Colonic mucosa (tissue), 4 donors: ENCODE data around the gene DROSHA. TPM values are rescaled to one million over a fixed set of nuclear protein-coding genes. Genes with fewer than 3 reads are reported as not detected.

ENCODE experiments used
- DNase-seq: peaks from one replicate; pipeline ENCODE4 v3.0.0-alpha.2; 2020
- H3K27ac ChIP-seq: fragments of 200-600 bp; one replicate; pipeline ENCODE4 v1.8.0; 2021
- H3K27me3 ChIP-seq: fragments of 200-600 bp; one replicate; pipeline ENCODE4 v1.8.0; 2021
- H3K36me3 ChIP-seq: fragments of 200-600 bp; one replicate; pipeline ENCODE4 v1.8.0; 2021
- H3K4me1 ChIP-seq: fragments of 200-600 bp; one replicate; pipeline ENCODE4 v1.8.0; 2021; ENCODE audit warnings: mild to moderate bottlenecking
- H3K4me3 ChIP-seq: fragments of 200-600 bp; one replicate; pipeline ENCODE4 v1.8.0; 2021
- H3K9ac ChIP-seq, 2 donors: one replicate each; pipeline ENCODE4 v1.7.0; 2013; ENCODE audit warnings: control low read depth in 2 of 2, low read depth in 2 of 2, low read length in 2 of 2
- H3K9me3 ChIP-seq: fragments of 200-600 bp; one replicate; pipeline ENCODE4 v1.8.0; 2021
- CTCF ChIP-seq: fragments of 200-600 bp; IDR thresholded peaks from one replicate; pipeline ENCODE4 v1.8.0; 2022; ENCODE audit warnings: antibody characterized with exemption, mild to moderate bottlenecking
- intact Hi-C: fragments of 100-400 bp; cut with DNase I; formaldehyde crosslinking; loops from one replicate; pipeline ENCODE4 v1.14.1; 2022
- total RNA-seq, 2 donors: library from RNA; stranded (reverse); fragmentation: NEBNext Ultra II Directional in 1 of 2; extraction: Animal tissue kit (Norgen Biotek cat#: 25700) in 1 of 2; gene quantifications; one replicate each; pipeline ENCODE4 v1.2.1, GENCODE V29; 2021
- donor health status: healthy.
- donor health status: DM: no; HTN: no; CAD: no.
- donor health status: DM: no; HTN: no; CAD: no.

Gene DROSHA
- total RNA-seq, result 10 to 100 TPM; 49.2 to 61.6 TPM

GRCh38 chr5:31531888-31532547 is at the start of gene DROSHA, which contains the start of gene C5orf22:
TSS of gene DROSHA (minus strand) at chr5:31532093. CDS start at chr5:31529059, 3,034 bp downstream.
TSS of gene C5orf22 (plus strand) at chr5:31532301. CDS start at chr5:31532393, 92 bp downstream.
- Histone ChIP-seq H3K4me1 (peaks cover 5% of the 10 kb centered on the region), H3K27me3 (no peaks in the 10 kb centered on the region), H3K9me3 (no peaks in the 10 kb centered on the region), H3K36me3 (peaks cover 9% of the 10 kb centered on the region), H3K9ac (peak within 1 kb of the TSS; percentile 72 to 83), H3K4me3 (peak within 1 kb of the TSS; percentile 67), H3K27ac (peak within 1 kb of the TSS; percentile 81)
- no peak for TF ChIP-seq CTCF
- DNase-seq, result peak; percentile 96
- intact Hi-C loops, result no loop called here

DNA sequence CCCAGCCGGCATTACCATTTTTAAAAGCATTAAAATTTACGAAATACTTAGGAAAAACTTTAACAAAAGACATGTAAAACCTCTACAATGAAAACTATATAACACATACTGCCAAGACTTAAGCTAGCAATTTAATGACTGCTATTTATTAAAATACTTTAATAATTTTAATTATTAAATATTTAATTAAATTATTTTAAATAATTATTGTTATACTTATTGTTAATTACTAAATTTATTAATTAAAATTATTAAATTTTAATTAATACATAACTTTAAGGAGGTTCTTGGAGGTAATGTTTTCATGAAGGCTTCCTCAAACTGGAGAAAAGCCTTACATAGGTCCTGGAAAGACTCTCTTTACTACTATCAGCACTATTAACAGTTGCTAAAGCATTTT is 47.7 kb upstream of the DROSHA start:
- H3K4me3 ChIP-seq, result no peak overlapping the region
- no peak for DNase-seq
- no peak overlapping the region for H3K9ac ChIP-seq
- H3K27me3 ChIP-seq, result no peaks in the 10 kb centered on the region
- no peaks in the 10 kb centered on the region for H3K36me3 ChIP-seq
- no peaks in the 10 kb centered on the region for H3K4me1 ChIP-seq
- no peak overlapping the region for H3K27ac ChIP-seq
- H3K9me3 ChIP-seq, result no peaks in the 10 kb centered on the region
- TF ChIP-seq CTCF, result no peak
- intact Hi-C loops, result no loop called here

DNA sequence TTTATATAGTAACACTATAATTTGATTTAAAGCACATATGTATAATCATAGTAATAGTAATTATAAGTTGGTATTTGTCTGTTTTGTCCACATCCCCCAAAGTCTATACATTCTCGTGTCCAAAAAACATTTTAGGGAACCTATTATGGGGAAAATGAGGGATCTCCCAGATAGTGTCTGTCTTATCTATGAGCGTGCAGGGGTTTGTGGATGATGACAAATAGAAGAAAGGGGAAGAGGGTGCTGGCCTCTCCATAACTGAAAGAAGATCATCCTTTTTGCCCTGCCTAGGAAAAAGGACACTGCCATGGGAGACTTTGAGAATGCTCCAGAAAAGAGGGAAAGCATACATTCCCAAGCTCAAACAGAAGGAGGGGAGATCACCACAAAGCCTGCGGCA is 45.5 kb upstream of the DROSHA start:
- no peaks in the 10 kb centered on the region for H3K9me3 ChIP-seq
- H3K9ac ChIP-seq, result no peak overlapping the region
- no peak overlapping the region for H3K27ac ChIP-seq
- H3K4me3 ChIP-seq, result no peak overlapping the region
- TF ChIP-seq CTCF, result no peak
- H3K4me1 ChIP-seq, result no peaks in the 10 kb centered on the region
- intact Hi-C loops, result no loop called here
- H3K36me3 ChIP-seq, result no peaks in the 10 kb centered on the region
- H3K27me3 ChIP-seq, result no peaks in the 10 kb centered on the region
- no peak for DNase-seq

GRCh38 chr5:31574772-31575171 is 42.9 kb upstream of the DROSHA start:
- DNase-seq, result no peak
- Histone ChIP-seq H3K4me3 (no peak overlapping the region), H3K9ac (no peak overlapping the region), H3K4me1 (no peaks in the 10 kb centered on the region), H3K9me3 (no peaks in the 10 kb centered on the region), H3K27ac (no peak overlapping the region), H3K27me3 (no peaks in the 10 kb centered on the region), H3K36me3 (no peaks in the 10 kb centered on the region)
- TF ChIP-seq CTCF, result no peak
- intact Hi-C loops, result no loop called here

GRCh38 chr5:31573494-31574142 is 41.7 kb upstream of the DROSHA start:
- intact Hi-C loops, result no loop called here
- no peak overlapping the region for H3K9ac ChIP-seq
- no peaks in the 10 kb centered on the region for H3K9me3 ChIP-seq
- H3K4me3 ChIP-seq, result no peak overlapping the region
- no peak for TF ChIP-seq CTCF
- H3K4me1 ChIP-seq, result no peaks in the 10 kb centered on the region
- H3K27ac ChIP-seq, result no peak overlapping the region
- H3K36me3 ChIP-seq, result no peaks in the 10 kb centered on the region
- no peaks in the 10 kb centered on the region for H3K27me3 ChIP-seq
- DNase-seq, result no peak
